ENCODE results near the gene NPTXR. TPM values are rescaled to one million over a fixed set of nuclear protein-coding genes. Genes with fewer than 3 reads are reported as not detected.

NPTXR gene
- total RNA-seq, 1 donor from 2014 or later = 23.5 TPM

DNA sequence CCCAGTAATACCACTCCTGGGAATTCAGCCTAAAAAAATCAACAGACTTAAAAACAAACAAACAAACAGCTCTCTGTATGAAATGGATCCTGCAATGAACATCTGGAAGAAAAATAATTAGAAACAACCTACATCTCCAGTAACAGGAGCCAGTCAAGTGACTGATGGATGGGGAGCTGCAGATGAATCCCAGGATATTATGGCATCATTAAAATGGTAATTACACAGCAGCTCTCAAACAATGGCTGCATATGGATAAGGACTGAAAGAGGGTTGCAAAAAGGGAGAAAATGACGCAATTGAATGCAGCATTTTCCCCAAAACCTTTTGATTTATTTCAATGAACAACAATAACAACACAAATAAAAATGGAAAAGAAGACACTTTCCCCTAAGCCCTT is 4.1 kb downstream of the NPTXR start:
- no peak for DNase-seq (ENCODE audit: low spot score)
- intact Hi-C loops (cut with DNase I) = no loop called here

DNA sequence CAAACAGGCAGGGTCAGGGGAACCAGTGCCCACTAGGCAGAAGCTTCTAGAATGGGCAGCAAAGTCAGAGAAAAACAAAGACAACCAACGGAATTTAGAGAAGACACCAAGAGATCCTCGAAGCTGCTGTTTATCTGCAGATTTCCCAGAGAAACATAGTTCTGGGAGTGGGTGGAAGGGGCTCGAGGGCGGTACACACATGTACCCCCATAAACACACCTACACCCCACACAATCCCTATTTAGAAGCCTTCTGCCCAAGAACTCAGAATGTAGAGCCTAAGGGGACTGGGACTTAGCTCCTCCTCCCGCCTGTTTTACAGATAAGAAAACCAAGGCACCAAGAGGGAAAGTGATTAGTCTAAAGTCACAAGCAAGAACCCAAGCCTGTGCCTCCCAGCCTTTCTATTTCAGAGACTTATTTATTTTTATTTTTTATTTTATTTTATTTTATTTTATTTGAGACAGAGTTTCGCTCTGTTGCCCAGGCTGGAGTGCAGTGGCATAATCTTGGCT is 6.4 kb downstream of the NPTXR start:
- intact Hi-C loops (cut with DNase I) = no loop called here
- DNase-seq (ENCODE audit: low spot score) = no peak

DNA sequence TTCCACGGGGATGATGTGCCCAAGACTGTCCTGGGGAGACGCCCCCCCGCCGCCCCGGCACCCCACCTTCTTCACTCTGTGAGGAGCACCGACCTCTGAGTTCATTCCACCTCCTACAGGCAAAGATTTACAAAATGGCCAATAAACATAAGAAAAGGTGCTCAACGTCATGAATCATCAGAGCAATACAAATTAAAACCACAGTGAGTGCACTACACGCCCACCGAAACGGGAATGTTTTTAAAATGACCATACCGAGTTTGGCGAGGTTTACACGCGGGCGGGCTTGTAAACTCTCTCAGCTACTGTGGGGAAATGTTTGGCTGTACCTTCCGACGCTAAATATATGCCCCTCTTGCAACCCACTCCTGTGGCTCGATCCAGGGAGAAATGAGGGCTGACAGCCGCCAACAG is 7.9 kb downstream of the NPTXR start:
- DNase-seq (ENCODE audit: low spot score) = no peak
- intact Hi-C loops (cut with DNase I) = no loop called here

DNA sequence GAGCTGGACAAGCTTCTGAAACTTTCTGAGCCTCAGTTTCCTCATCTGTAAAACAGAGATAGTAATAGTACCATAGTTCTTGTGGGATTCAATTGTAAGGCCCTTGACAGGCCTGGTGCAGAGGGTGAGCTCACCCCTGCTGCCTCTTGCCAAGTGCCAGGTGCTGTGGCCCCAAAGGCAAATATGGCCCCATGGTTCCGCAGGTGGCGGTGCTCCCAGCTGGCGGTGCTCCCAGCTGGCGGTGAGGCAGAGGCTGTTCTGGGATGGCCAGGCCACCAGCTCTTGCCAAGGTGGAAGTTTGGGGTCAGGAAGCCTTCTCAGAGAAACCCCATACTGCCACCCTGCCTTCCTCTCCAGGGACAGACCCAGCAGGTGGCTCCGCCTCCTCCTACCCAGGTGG is 8.8 kb downstream of the NPTXR start:
- intact Hi-C loops (cut with DNase I) = no loop called here
- DNase-seq (ENCODE audit: low spot score) = no peak

DNA sequence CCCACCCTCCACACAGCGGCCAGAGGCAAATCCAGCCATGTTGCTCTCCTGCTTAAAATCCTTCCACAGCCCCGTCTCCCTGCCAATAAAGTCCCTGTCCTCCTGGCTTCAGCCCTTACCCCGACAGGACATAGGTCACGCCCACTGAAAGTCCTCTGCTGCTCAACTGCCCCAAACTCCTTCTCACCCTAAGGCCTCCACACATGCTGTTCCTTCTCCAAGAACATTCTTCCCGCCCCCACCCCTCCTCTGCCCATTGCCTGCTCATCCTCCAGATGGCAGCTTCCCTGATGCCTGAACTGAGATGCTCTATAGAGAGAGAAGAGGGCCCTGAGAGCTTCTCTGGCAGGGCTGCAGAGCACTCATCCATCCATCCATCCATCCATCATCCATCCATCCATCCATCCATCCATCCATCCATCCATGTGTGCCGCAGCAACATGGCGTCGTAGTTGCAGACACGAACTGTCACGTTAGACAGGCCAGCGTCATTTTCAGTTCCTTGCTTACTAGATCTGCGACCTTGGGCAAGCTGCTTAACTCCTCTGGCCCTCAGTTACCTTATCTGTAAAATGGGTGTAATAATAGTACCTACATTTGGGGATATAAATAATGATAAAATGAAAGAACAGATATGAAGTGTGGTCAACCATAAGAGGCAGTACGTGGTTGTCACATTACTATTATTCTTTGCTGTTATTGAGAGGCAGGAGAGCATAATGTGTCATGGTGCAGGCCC is 9.4 kb downstream of the NPTXR start:
- DNase-seq (ENCODE audit: low spot score) = no peak
- intact Hi-C loops (cut with DNase I) = no loop called here

DNA sequence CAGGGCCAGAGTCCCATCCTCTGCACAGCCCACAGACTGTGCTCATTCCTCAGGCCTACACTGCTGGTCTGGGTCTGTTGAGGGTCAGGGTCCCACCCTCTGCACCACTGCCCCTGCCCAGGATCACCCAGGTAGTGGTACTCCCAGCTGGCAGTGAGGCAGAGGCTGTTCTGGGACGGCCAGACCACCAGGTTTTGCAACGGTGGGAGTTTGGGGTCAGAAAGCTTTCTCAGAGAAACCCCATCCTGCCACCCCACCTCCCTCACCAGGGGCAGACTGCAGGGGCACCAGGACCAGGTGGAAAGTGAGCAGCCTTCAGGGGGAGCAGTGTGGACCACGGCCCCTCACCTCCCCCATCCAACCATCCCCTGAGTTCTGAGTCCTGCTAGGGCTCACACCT is 10.8 kb downstream of the NPTXR start:
- no peak for DNase-seq (ENCODE audit: low spot score)
- intact Hi-C loops (cut with DNase I) = no loop called here

DNA sequence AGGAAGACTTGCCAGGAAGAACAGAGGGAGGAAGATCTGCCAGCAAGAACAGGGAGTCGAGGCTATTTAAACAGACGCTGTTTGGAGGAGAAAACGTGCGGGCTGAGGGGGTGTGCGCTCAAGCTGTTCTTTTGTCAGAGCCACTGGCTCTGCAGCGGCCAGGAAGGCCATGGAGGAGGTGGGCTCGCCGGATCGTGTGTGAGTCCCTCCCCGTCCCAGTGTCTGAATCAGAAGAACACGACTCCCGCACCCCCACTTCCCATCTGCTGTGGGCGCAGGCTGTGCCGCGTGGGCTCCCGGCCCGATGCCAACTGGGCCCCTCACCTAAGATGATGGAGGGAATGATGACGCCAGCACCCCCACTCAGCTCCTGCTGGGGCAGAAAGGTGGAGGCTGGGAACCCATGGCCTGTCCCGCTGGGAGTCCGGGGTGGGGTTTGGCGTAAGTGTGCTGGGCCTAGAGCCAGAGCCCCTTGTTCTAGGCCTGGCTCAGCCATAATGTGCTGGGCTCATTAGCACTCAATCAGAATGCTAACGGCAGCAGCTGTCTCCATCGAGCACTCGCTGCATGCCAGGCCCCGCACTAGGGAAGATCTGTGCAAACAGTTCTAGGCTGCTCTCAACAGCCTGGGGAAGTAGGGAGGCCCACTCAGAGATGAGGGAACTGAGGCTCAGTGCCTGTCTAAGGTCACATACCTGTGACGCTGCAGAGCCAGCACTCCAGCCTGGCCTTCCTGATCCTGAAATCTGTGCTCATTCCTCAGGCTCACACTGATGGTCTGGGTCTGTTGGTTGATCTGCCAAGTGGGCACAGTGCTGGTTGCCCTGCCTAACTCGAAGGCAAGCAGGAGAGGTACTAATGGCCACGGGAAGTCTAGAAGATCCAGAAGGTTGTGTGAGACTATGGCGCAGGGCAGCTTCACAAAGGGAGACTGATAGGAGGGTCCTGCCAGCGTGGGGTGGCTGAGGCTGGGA is 11.5 kb downstream of the NPTXR start:
- intact Hi-C loops (cut with DNase I) = no loop called here
- peak; percentile 53 for DNase-seq (ENCODE audit: low spot score)

DNA sequence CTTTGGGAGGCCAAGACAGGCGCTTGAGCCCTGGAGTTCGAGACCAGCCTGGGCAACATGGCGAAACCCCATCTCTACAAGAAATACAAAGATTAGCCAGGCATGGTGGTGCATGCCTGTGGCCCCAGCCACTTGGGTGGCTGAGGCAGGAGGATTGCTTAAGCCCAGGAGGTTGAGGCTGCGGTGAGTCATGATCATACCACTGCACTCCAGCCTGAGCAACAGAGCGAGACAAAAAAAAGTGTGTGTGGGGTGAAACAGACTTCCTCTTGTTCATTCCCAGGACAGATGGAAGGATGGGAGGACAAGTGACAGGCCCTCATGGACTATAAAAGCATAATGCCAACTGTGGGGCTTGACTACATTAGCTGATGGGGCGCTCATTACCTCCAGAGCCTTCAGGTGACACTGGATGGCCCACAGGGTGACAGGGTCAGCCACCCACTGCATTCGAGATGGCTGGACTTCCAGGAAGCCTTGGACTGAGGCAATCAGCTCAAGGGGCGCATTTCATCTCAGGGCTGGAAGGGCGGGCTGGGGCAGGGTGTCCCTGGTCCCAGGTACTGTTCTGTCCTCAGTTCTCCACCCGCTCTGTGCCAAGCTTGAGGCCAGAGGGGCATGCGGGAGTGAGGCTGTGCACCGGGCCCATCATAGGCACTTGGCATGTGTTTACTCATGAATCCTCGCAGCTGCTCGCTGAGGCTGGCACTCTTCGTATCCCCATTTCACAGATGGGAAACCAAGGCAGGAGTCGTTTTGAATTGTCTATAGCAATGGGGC is 12.5 kb downstream of the NPTXR start:
- intact Hi-C loops (cut with DNase I) = no loop called here
- peak; percentile 74 for DNase-seq (ENCODE audit: low spot score)

DNA sequence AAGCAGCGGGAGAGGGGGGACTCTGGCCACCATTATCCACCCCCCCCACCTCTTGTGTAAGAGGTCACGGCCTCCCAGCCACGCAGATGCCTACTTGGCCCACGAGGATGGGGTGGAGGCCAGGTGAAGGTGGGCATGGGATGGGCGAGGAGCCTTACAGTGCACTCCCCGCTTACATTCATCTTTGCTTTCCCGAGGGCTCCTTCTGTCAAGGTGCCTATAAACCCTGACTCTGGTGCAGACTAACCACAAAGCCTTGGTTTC is 13.1 kb downstream of the NPTXR start:
- DNase-seq (ENCODE audit: low spot score) = no peak
- intact Hi-C loops (cut with DNase I) = no loop called here

DNA sequence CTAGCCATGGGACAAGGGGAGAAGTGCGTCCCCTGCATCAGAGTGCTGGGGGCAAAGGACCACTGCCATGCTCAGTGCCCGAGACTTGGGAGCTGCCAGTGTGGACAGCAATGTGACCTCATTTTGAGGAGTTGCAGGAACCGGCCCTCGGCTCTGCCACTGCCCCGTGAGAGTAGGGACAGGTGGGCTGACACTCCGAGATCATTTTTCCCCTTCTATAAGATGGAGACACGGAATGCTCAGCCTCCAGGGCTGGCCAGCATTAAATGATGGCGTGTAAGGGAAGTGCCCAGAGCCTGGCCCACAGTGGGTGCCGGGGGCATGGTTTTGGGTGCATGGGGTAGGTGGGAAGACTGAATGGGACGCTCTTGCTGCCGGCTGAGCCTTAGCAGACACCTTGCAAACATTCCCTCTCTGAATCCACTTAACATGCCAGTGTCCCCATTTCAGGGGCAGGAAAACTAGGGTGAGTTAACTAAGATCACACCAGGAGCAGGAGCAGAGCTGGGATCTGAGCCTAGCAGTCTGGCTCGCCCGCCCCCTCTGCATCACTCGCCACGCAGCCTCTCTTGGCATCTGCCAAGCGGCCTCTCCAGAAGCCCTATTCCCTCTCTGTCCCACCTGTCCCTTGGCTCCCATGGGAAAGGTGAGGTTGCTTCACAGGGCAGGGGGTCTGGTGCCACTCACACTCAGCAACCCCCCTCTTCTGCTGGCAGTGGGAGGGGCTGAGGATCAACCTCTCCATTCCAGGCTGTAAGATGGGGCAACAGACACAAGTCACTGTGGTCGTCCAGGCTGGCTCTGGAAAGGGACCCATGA is 13.6 kb downstream of the NPTXR start:
- intact Hi-C loops (cut with DNase I) = no loop called here
- DNase-seq (ENCODE audit: low spot score) = no peak

DNA sequence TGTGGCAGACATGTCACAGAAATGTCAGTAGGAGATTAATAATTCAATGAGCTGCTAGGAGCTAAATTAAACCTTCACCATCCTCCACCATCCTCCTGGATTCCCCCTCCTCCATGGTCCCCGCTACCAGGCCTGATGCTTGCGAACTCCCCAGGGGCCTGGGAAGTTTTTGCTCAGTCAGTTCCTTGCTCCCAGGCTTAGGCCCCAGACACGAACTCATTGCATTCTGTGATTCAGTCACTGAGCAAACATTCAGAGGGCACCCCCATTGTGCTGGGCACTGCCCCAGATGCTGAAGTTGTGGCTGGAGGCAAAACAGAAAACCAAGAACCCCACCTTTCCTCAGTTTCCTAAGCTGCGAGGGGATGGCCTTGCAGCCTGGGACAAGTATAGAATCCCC is 14.3 kb downstream of the NPTXR start:
- intact Hi-C loops (cut with DNase I) = no loop called here
- no peak for DNase-seq (ENCODE audit: low spot score)

DNA sequence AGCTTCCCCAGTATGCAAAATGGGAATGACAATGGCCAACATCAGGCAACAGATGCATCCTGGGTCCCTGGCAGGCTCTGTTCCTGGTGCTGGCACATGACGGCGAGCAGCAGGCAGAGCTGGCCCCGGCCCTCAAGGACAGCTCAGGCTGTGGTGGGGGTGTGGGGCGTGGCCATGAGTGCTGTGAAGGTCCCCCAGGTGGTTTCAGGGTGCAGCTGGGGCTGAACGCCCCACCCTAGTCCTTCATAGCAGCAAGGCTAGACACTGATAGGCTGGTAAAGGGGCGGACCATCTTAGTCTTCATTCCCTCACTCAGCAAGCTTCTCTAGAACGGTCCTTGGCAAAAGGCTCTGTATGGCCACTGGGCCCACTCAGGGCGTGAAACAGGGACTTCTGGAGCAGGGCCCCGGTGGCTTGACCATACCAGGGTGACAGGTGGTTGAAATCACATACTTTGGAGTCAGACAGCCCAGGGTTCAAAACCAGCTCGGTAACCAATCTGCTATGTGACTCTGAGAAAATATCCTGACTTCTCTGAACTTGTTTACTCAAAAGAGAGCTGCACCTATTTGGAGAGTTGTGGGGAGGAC is 15.1 kb downstream of the NPTXR start:
- no peak for DNase-seq (ENCODE audit: low spot score)
- intact Hi-C loops (cut with DNase I) = no loop called here

DNA sequence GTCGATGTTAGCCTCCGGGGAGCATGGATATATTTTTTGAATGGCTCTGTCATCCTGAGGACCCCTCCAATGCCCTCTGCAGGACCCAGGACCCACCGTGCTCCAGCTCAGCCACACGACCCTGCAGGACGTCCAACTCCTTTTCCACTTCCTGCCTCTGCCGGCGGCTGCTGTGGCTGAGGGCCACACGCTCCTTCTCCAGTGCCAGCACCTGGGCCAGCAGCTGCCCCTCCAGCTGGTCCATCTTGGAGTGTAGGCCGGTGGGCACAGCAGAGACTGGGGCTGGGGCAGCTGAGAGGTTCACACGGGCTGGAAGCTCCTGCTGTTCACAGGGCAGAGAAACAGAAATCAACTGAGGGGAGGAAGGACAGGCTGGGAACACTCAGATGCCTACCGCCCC is 15.6 kb downstream of the NPTXR start:
- no peak for DNase-seq (ENCODE audit: low spot score)
- intact Hi-C loops (cut with DNase I) = no loop called here

DNA sequence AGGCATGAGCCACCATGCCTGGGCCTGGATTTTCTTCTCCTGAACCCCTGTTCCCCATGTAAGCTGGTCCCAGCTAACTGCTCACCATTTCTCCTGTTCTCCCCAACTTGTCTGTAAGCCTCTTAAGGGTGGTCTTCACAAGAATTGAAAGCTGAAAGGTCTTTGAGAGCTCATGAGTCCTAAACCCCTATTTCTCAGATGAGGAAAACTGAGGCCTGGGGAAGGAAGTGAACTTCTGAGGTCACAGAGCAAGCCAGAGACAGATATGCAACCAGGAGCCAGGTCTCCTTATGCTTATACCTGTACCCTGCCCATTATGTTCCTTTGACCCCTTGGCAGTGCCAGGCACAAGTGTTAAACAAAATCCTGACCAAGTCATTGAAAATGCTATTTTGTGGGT is 16.3 kb downstream of the NPTXR start:
- intact Hi-C loops (cut with DNase I) = no loop called here
- DNase-seq (ENCODE audit: low spot score) = no peak

DNA sequence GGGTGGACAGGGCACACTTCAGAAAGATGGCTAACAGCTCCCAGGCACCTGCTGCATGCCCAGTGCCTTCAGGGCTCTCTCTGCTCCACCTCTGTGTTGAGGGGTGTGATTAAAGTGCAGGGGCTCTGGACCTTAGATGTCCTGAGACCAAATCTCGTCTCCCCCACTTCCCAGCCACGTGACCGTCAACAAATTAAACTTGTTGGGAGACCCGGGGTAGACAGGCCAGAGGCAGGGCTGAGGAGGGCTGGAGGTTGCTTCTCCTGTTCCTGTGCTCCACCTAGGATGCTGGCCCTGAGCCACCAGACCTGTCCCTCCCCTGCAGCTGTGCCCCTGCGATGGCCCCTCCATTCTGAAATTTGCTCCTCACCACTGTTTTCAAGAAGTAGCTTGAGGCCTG is 17.0 kb downstream of the NPTXR start:
- intact Hi-C loops (cut with DNase I) = no loop called here
- DNase-seq (ENCODE audit: low spot score) = no peak

DNA sequence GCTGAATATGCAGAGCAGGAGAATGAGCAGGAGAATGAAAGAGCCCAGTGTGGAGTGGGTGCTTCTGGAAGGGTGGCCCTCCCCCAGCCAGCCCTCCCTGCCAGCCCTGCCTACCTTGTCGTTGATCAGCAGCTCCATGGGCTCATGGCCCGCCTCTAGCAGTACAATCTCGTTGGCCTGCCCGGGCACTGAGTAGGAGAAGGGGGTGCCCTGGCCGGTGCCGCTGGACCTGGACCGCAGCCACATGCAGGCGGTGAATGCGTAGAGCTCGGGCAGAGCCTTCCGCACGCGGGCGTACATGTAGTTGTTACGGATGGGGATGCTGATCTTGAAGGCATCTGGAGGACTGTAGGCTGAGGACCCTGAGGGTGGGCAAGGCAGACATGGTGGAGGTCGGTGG is 17.4 kb downstream of the NPTXR start:
- intact Hi-C loops (cut with DNase I) = no loop called here
- DNase-seq (ENCODE audit: low spot score) = no peak

DNA sequence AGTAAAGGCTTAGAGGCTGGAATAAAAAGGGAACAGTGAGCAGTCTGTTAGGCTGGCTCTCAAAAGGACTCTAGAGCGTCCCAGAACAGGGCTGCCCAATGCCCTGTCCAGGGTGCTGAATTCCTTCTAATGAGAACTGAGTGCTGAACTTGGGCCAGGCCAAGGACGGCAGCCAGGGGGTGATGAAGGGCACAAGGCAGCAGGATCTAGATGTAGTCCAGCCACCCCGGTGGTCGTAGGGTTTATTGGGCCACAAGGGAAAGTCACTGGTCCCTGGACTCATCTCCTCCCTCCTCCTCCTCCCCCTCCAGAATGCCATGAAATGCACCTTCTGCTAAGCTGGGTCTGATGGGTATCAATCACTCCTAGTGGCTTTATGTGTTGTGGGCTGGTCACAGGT is 19.2 kb downstream of the NPTXR start:
- intact Hi-C loops (cut with DNase I) = no loop called here
- no peak for DNase-seq (ENCODE audit: low spot score)

DNA sequence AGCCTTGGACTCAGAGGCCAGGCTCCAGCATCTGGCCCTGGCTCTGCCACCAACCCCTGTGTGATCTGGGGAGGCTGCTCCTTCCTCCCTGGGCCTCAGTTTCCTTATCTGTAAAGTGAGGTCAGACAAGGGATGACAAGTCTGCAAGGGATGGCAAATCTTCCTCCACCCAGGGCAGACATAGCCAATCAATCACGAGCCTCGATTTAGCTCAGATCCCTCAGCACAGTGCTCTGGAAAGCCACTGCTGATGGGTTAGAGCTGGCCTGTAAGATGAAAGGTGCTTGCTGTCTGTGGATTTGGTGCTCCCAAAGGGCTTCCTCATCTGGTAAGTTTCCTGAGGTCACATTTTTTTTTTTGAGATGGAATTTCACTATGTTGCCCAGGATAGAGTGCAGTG is 20.2 kb downstream of the NPTXR start:
- no peak for DNase-seq (ENCODE audit: low spot score)
- intact Hi-C loops (cut with DNase I) = no loop called here

DNA sequence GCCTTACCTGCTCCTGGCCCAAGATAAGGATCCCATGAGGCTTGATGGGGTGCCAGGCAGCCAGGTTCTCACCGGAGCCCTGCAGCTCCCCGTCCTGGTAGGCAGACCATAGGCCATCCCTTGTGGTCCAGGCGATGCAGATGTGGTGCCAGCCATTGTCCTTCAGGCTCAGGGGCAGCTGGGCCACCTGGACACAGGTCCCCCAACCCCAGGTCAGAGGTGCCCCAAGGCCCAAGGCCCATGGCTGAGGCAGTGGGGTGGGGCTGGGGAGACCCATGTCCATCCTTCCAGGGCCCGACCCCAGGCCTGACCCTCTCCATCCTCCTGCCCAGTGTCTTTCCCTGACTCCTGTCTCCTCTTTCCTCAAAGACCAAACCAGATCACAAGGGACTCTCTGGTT is 20.8 kb downstream of the NPTXR start:
- intact Hi-C loops (cut with DNase I) = no loop called here
- no peak for DNase-seq (ENCODE audit: low spot score)

Data from cardiac septum (tissue), 1 donor.